ENCODE data around the gene SPAG6.
"Not testable (repeated sequence)": the region's sequence is repeated elsewhere in the genome, so short reads cannot be mapped to it uniquely, and the experiment has no call there.

The SPAG6 gene

GRCh38 chr10:22379059-22379458 is 33.8 kb downstream of the SPAG6 start:
- FAIRE-seq, result no peak

DNA sequence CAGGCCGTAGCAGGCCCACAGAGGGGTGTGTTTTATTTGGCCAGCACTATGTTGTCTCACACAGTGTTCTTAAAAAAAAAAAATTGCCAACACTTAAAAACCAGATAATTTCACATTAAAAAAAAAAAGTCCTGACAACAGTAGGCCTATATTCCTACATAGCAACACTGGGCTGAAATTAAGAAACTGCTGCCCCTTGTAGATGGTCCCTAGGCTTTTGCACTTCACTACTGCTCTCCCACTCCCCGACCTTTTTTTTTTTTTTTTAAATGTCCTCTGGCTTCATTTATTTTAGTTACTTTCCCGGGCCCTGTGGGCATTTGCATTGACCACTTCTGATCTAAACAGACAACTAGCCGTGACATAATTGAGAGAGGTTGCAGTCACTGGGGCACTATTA is 36.0 kb downstream of the SPAG6 start:
- FAIRE-seq, result no peak

- no peak for FAIRE-seq
Observed at GRCh38 chr10:22386503-22386902, 41.2 kb downstream of the SPAG6 start.

GRCh38 chr10:22389856-22390589 is 44.7 kb downstream of the SPAG6 start:
- no peak for FAIRE-seq

GRCh38 chr10:22391600-22391999 is 46.3 kb downstream of the SPAG6 start:
- no peak for FAIRE-seq

- FAIRE-seq, result not testable (repeated sequence)
Observed at GRCh38 chr10:22396195-22396594, 50.9 kb downstream of the SPAG6 start.

- not testable (repeated sequence) for FAIRE-seq
Observed at GRCh38 chr10:22406916-22407315, 61.6 kb downstream of the SPAG6 start.

- FAIRE-seq, result no peak
Observed at GRCh38 chr10:22410394-22410793, 65.1 kb downstream of the SPAG6 start.

DNA sequence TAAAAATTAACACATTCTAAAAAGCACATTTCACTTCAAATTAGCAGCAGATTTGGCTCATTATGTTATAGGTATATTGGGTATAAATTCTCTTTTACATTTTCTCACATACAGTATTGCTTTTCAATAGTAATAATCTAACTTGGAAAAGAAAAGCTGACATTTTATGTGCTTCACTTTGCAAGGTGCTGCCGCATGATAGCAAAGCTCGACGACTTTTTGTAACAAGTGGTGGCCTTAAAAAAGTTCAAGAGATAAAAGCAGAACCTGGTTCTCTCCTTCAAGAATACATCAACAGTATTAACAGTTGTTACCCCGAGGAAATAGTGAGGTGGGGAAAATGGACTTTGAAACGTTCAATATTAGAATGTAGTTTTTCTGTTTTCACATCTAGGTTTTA is 65.5 kb downstream of the SPAG6 start:
- no peak for FAIRE-seq

- FAIRE-seq, result no peak
Observed at GRCh38 chr10:22414146-22414545, 68.8 kb downstream of the SPAG6 start.

GRCh38 chr10:22415072-22415471 is 69.8 kb downstream of the SPAG6 start:
- peak; percentile 87 for FAIRE-seq

DNA sequence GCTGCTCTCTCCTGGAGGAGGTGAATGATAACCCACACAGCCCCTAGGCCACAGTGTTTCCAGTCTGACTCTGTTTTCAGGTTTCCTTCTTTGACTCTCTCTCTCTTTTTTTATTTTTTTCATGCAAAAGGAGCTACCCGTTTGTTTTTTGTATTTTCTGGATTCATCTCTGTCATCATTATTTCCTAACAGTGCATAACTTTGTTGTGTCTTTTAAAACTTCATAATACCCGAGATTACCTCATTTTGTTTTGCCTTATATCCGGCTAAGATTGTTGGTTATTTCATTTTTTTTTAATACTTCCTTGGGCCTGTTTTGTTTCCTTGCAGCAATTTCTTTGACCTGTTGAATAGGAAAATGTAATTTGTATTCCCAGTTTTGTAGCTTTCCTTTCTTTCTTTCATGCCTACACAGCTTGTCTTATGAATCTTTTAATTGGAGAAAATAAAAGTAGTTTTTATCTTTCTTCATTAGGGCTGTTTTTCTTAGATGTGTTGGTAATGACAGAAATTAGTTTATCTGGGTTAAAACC is 72.5 kb downstream of the SPAG6 start:
- FAIRE-seq, result no peak

GRCh38 chr10:22420787-22421517 is 75.7 kb downstream of the SPAG6 start:
- FAIRE-seq, result no peak

DNA sequence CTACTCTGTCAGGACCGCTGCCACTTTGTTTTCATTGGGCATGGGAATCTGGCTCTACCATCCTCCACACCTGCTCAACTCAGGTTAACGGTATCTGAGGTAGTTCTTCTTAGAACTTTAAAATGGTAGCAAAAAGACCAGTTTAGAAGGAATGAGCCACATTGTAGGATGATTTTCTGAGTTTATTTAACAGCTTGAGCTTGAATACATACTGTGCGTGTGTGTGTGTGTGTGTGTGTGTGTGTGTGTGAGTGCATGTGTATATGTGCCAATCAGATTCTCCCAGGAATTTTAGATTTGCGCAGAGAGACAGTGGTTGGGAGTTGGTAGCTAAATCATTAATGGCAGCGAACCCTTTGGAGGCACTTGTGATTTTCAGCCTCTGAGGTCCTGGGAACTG is 81.4 kb downstream of the SPAG6 start:
- no peak for FAIRE-seq

DNA sequence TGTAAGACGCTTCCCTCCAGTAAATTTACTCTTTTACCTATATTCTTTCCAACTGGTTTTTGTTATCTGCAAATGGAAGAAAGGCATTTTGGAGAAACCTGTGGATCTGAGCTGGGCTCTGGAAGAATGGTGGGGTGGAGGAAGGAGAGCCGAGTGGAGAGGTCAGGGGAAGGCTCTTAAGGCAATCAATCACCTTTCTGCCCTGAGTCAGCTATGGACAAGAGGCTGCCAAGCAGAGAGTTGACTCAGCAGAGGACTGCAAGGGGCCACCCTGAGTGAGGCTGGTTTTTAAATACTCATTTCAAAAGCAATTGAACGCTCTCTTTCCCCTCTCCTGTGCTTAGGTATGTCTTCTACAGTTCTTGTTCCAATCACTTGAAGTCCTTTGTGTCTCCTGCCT is 81.8 kb downstream of the SPAG6 start:
- FAIRE-seq, result no peak

DNA sequence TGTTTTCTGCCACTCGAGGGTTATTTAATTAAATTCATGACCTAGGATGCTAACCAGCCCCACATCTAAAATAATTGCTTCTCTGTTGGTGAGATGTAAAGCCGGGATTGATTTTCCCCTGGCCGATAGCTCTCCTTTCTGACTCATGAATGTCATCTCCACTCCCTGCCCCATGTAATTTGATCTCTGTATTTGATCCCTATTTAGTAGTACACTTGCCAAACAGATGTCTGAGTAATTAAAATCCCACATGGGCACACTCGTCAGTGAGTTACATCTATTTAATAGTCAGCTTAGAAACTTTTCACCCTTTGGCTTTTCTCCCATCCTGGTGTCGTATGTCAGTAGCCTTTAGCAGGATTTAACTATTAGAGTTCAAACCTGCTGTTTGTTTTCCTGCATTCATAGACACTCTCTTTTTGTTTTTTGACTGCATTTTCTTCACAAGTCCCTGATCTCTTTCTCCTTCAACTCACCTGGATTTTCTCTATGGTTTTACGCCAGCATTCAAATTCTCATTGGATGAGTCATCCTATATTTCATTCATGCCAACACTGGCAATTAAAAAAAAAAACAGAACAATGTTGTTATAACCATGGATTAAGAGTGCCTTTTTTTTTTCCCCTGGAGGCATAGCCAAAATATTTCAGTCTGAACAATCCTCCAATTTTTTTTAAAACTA is 82.7 kb downstream of the SPAG6 start:
- FAIRE-seq, result no peak

- FAIRE-seq, result no peak
Observed at GRCh38 chr10:22429146-22429545, 83.8 kb downstream of the SPAG6 start.

DNA sequence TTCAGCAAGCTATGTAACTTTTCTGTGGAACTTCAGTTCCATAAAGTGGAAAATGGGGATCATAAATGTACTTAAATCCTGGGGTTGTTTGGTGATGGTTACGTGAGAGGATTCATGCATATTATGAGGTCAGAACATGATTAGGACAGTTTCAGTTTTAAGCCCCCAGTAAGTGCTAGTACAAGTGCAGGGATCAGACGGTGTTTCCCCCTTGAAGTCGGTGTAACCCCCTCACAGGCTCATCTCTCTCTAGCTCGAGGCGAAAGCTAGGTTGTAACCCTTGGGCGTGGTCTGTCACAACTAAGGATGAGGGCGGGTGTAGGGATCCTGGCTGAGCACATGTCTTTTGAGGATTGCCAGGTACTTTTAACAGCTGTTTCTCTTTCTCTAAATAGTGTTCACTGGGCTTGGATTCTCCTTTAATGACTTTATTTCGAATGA is 84.7 kb downstream of the SPAG6 start:
- no peak for FAIRE-seq

DNA sequence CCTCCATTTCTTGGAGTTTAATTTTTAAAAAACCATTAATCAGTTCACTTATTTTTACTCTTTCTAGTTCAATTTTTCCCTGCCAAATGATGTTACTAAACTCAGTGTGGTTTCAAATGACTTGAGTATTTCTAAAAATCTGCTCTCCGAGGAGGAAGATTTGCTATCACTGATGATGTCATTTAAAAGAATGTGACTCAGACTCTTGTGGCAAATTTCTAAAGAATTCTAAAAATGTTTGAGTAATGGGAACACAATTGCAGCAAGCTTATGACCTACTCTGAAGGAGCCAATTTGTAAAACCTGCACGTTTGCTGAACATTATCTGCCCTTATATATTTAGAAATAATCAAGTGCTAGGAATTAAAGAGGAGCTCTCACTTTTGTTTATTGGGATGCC is 88.6 kb downstream of the SPAG6 start:
- FAIRE-seq, result no peak

DNA sequence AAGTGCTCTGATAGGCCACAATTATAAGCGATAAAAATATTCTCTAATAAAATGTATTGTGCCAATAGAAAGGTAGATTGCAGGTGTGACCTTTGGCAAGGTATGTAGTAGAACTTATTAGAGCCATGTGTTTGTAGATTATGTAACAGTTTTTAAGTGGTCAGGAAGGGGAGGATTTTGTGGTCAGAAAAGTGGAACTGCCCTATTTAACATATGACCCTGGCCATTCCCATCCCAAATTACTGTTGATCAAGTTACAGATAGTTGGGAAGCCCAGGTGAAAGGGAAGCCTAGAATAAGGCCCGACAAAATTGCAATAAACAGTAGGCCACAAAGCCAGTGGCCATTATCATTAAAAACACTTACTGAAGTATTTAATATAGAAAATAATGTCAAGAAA is 89.2 kb downstream of the SPAG6 start:
- no peak for FAIRE-seq

- no peak for FAIRE-seq
Observed at GRCh38 chr10:22435650-22436049, 90.4 kb downstream of the SPAG6 start.

DNA sequence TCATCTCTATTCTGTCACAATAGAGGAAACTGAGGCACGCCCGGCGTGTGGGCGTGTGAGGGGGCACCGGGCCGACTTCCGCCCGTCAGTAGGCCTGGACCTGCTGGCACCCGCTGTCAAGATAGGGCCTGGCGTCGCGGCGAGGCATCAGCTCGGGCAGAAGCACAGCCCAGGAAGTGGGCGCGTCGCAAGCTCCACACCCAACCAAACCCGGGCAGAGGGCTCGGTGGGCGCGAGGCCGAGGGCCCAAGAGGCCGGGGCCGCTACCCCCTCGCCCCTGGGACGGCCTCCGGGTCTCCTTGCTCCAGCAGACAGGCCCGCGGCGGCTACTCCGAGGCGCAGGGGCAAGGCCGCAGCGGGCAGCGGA is 91.2 kb downstream of the SPAG6 start:
- FAIRE-seq, result no peak

GRCh38 chr10:22436893-22437619 is 91.8 kb downstream of the SPAG6 start:
- FAIRE-seq, result no peak
